ENCODE measurements around the gene ENTPD3. TPM values are rescaled to one million over a fixed set of nuclear protein-coding genes. Genes with fewer than 3 reads are reported as not detected.

Gene ENTPD3
- total and polyA plus RNA-seq, 4 donors, result 1.5 to 6.1 (median 3.7) TPM

DNA sequence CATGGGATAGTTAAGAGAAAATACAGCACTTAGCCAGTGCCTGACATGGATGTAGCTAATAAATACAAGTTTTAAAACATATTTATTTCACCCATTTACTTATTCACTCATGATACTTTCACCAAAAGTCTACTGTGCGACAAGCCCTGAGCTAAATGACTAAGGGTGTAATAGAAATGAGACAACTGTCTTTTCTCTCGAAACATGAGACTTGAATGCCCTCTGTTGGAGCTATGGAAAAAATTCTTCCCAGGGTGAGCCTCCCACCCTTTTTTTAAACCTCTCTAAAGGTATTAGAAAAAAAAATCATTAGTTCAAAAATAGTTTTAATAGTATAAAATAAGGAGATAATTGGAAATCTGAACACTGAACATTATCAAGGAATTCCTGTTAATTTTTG, 45.8 kb downstream of the ENTPD3 start:
- Histone ChIP-seq H3K36me3 (ENCODE audit: control insufficient read depth in 4 of 4, insufficient read depth in 4 of 4, low read length in 4 of 4) (peaks cover 0 to 2% (median 0%) of the 10 kb centered on the region in 4 donors), H3K27ac (ENCODE audit: low read depth in 1 of 2, low read length in 1 of 2) (no peak overlapping the region), H3K27me3 (ENCODE audit: control insufficient read depth in 3 of 3, insufficient read depth in 3 of 3, low read length in 2 of 3) (no peaks in the 10 kb centered on the region), H3K4me3 (no peak overlapping the region), H3K4me1 (ENCODE audit: control insufficient read depth in 5 of 5, insufficient read depth in 5 of 5, low read length in 5 of 5) (no peaks in the 10 kb centered on the region), H3K9me3 (ENCODE audit: control insufficient read depth in 4 of 4, insufficient read depth in 3 of 4, low read length in 3 of 4) (no peaks in the 10 kb centered on the region), H3K9ac (ENCODE audit: insufficient read depth in 1 of 2, low read length in 2 of 2) (no peak overlapping the region)
- peak in 1 of 3 donors; percentile 6 for DNase-seq
- TF ChIP-seq, protein P1, sequence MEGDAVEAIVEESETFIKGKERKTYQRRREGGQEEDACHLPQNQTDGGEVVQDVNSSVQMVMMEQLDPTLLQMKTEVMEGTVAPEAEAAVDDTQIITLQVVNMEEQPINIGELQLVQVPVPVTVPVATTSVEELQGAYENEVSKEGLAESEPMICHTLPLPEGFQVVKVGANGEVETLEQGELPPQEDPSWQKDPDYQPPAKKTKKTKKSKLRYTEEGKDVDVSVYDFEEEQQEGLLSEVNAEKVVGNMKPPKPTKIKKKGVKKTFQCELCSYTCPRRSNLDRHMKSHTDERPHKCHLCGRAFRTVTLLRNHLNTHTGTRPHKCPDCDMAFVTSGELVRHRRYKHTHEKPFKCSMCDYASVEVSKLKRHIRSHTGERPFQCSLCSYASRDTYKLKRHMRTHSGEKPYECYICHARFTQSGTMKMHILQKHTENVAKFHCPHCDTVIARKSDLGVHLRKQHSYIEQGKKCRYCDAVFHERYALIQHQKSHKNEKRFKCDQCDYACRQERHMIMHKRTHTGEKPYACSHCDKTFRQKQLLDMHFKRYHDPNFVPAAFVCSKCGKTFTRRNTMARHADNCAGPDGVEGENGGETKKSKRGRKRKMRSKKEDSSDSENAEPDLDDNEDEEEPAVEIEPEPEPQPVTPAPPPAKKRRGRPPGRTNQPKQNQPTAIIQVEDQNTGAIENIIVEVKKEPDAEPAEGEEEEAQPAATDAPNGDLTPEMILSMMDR (IDR thresholded peaks at IDR 0.05; ENCODE audit: control extremely low read depth, extremely low read depth), result no peak
- ATAC-seq (ENCODE audit: insufficient read depth, low FRiP score), result no peak
- 85 to 87% methylated on average over 2 of the region's 2 CpGs for WGBS, 2 donors

DNA sequence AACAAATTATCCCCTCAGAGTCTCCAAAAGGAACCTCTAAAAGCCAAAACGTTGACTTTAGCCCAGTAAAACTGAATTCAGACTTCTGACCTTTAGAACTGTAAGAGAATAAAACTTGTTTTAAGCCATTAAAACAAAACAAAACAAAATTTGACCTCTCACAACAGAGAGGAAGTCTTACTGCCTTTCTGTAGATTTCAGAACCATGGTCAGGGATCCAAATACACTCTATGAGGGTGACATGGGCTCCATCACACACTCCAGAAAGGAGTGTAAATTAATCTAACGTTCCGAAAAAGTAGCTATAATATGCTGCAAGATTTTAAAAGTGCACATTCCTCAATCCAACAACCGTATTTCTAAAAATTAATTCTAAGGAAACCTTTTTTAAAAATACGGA, 50.9 kb downstream of the ENTPD3 start:
- Histone ChIP-seq H3K27me3 (ENCODE audit: control insufficient read depth in 3 of 3, insufficient read depth in 3 of 3, low read length in 2 of 3) (no peaks in the 10 kb centered on the region), H3K9me3 (ENCODE audit: control insufficient read depth in 4 of 4, insufficient read depth in 3 of 4, low read length in 3 of 4) (no peaks in the 10 kb centered on the region), H3K9ac (ENCODE audit: insufficient read depth in 1 of 2, low read length in 2 of 2) (no peak overlapping the region), H3K4me3 (no peak overlapping the region), H3K36me3 (ENCODE audit: control insufficient read depth in 4 of 4, insufficient read depth in 4 of 4, low read length in 4 of 4) (peaks cover 0 to 2% (median 0%) of the 10 kb centered on the region in 4 donors), H3K27ac (ENCODE audit: low read depth in 1 of 2, low read length in 1 of 2) (no peak overlapping the region), H3K4me1 (ENCODE audit: control insufficient read depth in 5 of 5, insufficient read depth in 5 of 5, low read length in 5 of 5) (no peaks in the 10 kb centered on the region)
- TF ChIP-seq, protein P1 (IDR thresholded peaks at IDR 0.05; ENCODE audit: control extremely low read depth, extremely low read depth), result no peak
- 76 to 85% methylated on average over 5 of the region's 5 CpGs for WGBS, 2 donors
- DNase-seq (no peak), ATAC-seq (ENCODE audit: insufficient read depth, low FRiP score) (no peak)

DNA sequence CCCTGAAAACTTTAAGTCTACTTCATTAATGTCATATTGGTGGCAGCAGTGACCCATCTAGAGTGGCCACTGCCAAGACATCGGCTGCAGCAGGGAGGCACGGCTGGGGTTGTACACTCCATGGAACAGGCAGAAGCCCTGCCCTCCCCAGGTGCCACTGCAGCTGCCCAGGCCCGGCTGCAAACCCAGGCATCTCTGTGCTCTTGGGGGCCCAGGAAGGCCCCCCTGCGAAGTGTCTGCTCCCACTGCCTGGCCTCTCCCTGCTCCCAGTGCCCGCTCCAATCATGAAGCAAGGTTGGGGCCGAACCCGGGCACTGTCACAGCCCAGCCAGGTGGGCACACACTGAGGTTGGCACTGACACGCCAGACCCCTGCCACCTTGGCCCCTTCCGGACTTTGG, 58.1 kb downstream of the ENTPD3 start:
- no peak overlapping the region for H3K4me3 ChIP-seq
- ATAC-seq (ENCODE audit: insufficient read depth, low FRiP score), result no peak
- no peaks in the 10 kb centered on the region for H3K9me3 ChIP-seq (ENCODE audit: control insufficient read depth in 4 of 4, insufficient read depth in 3 of 4, low read length in 3 of 4)
- TF ChIP-seq, protein P1 (IDR thresholded peaks at IDR 0.05; ENCODE audit: control extremely low read depth, extremely low read depth), result no peak
- no peaks in the 10 kb centered on the region for H3K4me1 ChIP-seq (ENCODE audit: control insufficient read depth in 5 of 5, insufficient read depth in 5 of 5, low read length in 5 of 5)
- 91 to 98% methylated on average over 9 of the region's 9 CpGs for WGBS, 2 donors
- DNase-seq, result no peak
- H3K27ac ChIP-seq (ENCODE audit: low read depth in 1 of 2, low read length in 1 of 2), result no peak overlapping the region
- H3K9ac ChIP-seq (ENCODE audit: insufficient read depth in 1 of 2, low read length in 2 of 2), result no peak overlapping the region
- H3K27me3 ChIP-seq (ENCODE audit: control insufficient read depth in 3 of 3, insufficient read depth in 3 of 3, low read length in 2 of 3), result no peaks in the 10 kb centered on the region
- H3K36me3 ChIP-seq (ENCODE audit: control insufficient read depth in 4 of 4, insufficient read depth in 4 of 4, low read length in 4 of 4), result peaks cover 4 to 8% (median 6%) of the 10 kb centered on the region in 4 donors

DNA sequence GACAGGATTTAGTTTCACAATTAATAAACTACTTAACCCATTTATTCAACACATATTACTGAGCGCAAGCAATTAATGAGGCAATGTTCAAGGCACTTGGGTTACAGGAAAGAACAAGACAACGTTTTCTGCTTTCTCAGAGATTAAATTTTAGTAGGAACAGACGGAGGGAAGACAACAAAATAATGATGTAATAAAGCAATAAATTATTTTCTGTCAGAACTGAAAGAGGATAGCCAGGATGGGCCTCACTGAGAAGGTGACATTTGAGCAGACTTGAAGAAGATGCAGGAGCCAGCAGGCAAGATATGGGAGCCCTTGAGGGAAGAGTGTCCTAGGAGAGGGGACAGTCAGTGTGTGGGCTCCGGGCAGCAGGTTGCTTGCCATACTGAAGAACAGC, 58.9 kb downstream of the ENTPD3 start:
- no peak for DNase-seq
- ATAC-seq (ENCODE audit: insufficient read depth, low FRiP score), result no peak
- no peaks in the 10 kb centered on the region for H3K9me3 ChIP-seq (ENCODE audit: control insufficient read depth in 4 of 4, insufficient read depth in 3 of 4, low read length in 3 of 4)
- 80 to 84% methylated on average over 4 of the region's 4 CpGs for WGBS, 2 donors
- H3K36me3 ChIP-seq (ENCODE audit: control insufficient read depth in 4 of 4, insufficient read depth in 4 of 4, low read length in 4 of 4), result peaks cover 4 to 8% (median 6%) of the 10 kb centered on the region in 4 donors
- H3K4me3 ChIP-seq, result no peak overlapping the region
- H3K27ac ChIP-seq (ENCODE audit: low read depth in 1 of 2, low read length in 1 of 2), result no peak overlapping the region
- TF ChIP-seq, protein P1 (IDR thresholded peaks at IDR 0.05; ENCODE audit: control extremely low read depth, extremely low read depth), result no peak
- no peak overlapping the region for H3K9ac ChIP-seq (ENCODE audit: insufficient read depth in 1 of 2, low read length in 2 of 2)
- H3K4me1 ChIP-seq (ENCODE audit: control insufficient read depth in 5 of 5, insufficient read depth in 5 of 5, low read length in 5 of 5), result no peaks in the 10 kb centered on the region
- H3K27me3 ChIP-seq (ENCODE audit: control insufficient read depth in 3 of 3, insufficient read depth in 3 of 3, low read length in 2 of 3), result no peaks in the 10 kb centered on the region

Measured in lung (tissue), 12 donors.